Measurements from ENCODE around the gene VSX1.

VSX1 gene

DNA sequence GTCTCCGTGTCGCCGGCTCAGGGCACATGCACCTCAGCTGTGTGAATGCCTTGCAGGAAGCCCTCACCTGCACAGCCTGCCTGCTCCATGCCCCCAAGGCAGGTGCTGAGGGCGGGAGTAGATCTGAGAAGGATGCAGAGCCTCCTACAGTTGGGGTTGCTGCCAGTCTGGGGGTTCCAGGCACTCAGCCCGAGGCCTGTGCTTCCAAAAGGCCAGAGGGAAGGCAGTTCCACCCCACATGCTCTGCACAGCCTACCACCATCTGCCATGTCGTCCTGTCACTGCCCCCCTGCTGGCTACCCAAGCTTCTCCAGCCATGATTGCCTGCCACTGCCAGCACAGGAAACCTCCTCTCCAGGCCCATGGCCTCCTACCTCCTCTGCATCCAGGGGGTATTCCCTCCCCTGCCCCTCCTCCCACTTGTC lies 43.3 kb downstream of the VSX1 start:
- DNase-seq = no peak

DNA sequence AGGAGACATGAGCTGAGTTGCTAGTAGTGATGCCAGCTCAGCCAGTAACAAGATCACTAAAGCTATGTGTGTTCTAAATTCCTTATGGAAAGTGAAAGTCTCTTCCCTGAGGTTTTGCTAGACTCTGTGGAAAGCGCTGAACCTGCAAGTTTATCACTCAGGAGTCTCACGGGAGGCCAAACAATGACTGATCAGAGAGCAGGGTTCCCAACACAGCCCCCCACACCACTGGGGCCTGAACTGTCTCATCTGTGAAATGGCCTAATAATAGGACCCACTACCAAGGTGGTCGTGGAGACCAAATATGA lies 43.9 kb downstream of the VSX1 start:
- no peak for DNase-seq

DNA sequence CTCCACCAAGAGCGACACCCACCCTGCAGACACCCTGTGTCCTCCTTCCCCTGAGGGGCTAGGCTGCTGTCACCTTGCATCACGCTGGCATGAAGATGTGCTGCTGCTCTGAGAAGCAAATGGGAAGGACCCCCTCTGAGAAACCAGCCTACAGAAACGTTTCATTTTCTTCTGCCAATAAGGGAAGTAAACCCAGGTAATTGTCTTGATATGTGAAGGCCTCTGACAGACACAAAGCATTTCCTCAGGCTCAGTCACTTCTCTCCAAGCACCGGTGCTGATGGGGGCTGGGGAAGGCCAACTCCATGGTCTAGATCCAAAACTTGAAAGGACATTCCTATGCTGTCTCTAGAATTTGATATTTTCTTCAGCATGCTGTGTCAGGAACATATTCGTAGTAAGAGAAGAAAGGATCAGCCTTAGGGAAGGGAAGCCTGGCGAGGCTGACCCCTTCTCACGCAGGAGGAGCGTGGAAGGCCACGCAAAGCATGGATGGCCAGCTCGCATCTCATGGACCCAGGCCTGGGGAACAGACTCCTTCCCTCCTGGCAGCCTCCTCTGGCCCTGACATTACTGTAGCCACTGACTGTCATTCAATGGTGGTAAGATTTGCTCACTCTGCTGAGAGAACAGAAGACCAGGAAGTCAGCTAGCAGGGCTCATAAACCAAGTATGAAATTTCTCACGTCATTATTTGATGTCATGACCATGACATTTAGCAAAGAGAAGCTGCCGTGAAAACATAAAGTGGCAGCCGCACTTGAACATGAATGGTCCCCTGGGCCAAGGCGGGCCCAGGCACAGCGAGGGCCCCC lies 44.4 kb downstream of the VSX1 start:
- DNase-seq = no peak

DNA sequence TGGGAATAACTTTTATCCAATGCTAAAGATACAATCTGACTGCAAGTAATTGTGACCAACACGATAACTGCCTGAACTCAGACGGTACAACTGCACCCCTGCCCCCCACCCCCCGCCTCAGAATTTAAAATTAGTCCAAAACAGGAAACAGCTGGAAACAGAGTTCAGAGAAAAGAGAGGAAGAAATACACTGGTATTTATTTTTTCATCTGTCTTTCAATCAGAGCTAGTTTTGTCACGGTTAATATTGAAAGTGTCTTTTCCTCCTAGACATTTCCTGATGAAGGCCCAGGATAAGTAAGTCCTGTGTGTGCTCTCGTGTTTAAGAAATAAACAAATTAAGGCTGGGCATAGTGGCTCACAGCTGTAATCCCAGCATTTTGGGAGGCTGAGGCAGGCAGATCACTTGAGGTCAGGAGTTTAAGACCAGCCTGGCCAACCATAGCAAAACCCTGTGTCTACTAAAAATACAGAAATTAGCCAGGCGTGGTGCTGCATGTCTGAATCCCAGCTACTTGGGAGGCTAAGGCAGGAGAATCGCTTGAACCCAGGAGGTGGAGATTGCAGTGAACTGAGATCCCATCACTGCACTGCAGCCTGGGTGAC lies 45.5 kb downstream of the VSX1 start:
- DNase-seq = no peak

DNA sequence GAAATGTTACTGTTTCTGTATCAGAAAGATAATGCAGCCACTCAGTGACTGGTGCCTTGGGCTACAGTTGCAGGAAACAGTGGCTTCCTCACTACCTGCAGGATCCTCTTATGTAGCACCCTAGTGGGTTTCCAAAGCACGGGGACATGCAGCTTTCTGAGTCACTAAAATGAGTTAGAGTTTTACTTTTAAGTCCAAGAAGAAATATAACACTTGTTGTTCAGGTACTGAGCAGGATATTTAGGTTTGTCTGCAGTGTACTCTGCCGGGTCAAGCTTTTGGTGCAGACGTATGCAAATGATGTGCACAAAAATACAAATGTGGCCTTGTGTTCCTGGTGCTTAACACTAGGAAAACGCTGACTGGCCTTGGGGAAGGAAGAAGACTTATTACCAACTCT lies 46.0 kb downstream of the VSX1 start:
- no peak for DNase-seq

DNA sequence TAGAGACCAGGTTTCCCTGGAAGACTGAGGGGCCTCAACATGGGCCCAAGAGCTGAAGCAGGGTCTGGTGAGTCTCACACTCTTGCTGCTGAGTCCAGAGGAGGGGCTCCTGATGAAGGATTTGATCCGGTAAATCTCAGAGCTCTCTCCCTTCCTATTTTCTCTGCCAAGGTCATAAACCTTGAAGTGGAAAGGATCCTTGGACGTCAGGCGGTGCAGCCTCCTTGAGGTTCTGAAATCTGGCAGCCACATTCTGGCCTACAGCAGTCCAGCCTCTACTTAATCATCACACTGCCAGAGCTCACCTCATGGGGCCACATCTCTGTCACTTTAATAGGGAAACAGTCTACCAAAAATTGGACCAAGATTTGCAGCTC lies 48.0 kb downstream of the VSX1 start:
- no peak for DNase-seq

DNA sequence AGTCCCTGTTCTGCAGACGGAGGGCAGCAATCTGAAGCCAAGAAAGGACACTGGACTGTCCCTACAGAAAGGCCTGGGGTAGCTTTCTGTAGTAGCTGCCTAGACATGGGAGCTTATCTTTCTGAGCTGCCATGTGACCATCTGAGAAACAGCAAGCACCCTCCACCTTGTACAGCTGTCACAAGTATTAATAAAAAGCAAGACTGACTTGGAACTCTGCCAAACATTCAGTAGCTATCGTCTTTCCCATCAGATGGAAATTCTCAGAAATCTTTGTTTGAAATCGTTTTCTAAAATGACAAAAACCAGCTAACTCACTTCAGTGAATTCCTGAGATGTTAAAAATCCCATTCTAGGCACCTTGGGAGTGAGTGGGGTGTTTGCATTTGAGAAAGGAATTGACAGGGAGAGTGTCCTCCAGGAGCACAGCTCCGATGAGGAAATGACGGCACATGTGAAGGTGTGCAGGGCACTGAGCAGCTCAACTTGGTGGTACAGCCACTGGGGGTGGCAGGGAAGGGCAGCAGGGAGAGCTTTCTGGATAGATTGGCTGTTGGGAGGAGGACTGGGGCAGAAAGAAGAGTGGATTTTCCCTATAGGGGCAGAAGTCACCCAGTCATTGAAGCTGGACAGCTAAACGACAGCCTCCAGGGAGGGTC lies 48.5 kb downstream of the VSX1 start:
- DNase-seq = no peak

DNA sequence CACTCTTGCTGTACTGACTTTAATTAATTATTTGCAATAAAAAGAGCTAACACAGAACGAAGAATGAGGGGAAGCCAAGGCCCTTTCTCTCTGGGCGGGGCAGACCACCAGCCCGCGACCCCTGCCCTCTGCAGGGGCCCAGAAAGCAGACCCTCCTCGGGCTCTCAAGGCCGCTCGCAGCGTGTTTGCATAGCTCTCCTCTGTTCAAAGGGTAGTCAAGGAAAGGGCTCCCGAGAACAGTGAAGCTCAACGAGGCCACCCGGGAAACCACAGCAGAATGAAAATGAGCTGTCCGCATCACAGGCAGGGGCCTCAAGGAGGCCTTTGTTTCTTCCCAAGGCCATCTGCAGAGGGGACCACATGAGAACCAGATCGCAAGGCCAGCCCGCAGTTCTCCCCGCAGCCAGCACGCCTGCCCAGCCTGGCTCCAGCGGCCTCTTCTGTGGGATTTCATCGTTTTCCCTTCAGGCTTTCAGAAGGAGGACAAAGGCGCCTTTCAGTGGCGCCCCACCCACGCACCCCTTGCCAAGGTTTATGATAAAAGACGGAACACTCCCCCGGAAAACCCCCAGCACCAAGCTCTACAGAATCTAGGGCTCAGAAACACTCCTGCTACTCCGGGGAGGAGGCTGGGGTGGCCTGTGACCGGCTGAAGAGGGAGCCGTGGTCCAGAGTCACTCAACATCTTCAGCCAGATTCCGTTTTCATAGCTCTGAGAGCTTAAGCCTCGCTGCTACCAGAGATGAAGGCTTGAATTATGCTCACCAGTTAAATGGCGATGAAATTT lies 49.3 kb downstream of the VSX1 start:
- DNase-seq = no peak

DNA sequence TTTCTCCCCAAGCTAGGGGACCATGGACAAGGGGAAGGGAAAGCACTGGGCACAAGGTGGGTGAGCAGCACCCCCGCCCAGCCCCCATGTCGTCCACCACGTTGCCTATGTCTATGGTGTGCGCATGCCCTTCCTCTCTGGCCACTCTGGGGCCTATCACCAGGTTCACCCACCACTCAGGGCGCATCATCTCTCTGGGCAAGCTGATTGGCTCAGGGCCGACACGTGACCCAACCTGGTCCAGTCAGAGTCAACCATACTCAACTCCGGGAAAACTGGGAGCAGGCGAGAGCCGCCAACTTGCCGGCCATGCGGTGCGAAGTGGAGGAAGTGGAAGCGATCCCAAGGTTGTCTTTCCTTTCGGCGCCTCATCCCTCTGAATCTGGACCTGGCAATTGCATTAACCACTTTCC lies 49.9 kb downstream of the VSX1 start:
- DNase-seq = no peak

DNA sequence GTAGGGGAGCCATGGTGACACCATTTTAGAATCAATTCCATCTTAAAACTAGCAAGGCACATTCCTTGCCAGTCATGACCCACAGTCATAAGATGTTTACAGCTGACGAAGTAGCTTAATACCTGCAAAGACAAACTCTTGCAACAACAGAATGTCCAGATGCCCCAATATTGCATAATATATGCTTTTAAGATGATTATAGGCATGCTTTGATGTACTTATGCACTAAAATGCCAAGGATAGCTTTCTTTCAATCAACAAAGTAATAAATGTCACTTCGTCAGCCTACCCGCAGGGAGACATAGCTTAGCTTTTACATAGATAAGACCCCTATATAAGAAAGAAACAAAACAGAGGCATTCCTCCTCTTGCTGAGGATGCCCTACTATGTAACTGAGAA lies 50.7 kb downstream of the VSX1 start:
- DNase-seq = no peak

DNA sequence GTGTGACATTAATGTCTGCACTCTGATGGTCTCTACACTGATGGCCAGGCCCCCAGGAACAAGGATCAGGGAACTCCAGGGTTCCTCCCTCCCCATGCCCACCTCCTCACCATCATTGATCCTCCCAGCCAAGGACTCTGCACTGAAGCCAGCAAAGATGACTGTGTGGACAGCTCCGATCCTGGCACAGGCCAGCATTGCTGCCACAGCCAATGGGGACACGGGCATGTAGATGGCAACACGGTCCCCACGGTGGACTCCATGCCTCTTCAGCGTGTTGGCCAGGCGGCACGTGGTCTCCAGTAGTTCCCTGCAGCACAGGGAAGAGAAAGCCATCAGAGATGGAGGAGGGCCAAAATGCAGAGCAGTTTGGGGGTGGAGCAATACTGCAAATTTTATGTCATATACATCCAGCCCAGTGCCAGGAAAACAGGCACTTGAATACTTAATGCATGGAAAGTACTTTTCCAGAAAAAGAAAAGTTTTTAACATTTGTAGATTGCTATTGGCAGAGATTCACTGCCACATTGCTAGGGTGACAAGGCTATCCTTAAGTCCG lies 51.2 kb downstream of the VSX1 start:
- no peak for DNase-seq

DNA sequence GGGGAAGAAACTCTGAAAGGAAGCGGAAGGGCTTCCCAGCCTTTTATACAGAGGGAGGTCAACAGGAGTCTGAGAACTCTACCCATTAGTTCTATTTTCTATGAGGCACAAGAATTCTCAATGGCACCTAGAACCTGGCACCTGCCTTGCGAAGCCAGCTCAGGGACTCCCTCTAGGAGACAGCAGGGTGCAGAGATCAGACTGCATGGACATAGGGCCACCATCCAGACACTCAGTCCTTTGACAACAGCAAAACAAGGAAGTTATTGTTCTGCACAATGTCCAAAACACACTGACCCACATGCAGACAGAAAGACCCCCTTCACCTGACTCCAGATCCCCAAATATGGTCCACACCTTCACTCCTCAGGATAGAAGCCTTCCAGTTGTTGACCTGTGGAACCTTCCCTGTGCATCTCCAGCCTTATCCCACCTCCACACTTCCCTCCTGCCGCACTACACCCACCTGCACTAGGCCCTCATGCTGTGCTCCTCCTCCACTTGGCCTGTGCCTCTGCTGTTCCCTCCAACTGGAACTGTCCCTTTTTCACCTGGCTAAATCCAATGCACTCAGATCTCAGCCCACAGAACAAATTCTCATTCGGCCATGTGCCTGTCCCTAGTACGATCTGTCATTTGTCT lies 51.8 kb downstream of the VSX1 start:
- no peak for DNase-seq

DNA sequence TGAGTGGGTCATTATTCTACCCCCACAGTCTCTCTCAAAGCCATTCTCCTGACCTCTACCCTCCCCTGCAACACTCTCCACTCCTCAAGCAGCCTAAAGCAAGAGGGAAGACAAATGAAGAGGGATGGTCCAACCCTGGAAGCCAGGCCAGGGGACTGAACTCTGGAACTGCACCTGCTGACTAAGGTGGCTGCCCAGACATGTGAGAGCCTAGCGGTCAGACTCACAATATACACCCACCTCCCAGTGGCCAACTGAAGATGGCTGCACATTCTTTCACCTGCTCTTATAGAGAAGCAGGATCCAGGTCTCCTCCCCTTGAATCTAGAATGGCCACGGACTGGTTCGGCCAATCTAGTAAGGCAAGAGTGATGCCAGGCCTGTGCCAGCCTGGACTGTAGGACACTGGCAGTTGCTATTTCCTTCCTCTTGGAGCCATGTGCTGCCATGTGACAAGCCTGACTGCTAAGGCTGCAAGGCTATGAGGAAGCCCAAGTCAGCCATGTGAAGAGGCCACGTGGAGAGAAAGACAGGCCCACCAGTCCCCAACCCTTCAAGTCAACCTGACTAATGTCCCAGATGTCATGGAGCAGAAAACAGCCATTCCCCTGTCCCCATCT lies 55.8 kb downstream of the VSX1 start:
- DNase-seq = no peak
